AG10803 (cell line): ENCODE data around the gene GARRE1.

ENCODE experiments used
- DNase-seq: peaks from one replicate; pipeline ENCODE4 v3.0.0; 2010; ENCODE audit warnings: low read depth
- H3K4me3 ChIP-seq: 2 replicates; pipeline ENCODE4 v1.5.1; 2011; ENCODE audit warnings: mild to moderate bottlenecking, low read length, control low read depth
- CTCF ChIP-seq: conservative IDR thresholded peaks from 2 replicates; pipeline ENCODE4 v1.5.1; 2011; ENCODE audit warnings: mild to moderate bottlenecking, low read length, control low read depth, inconsistent platforms

GARRE1 gene

GRCh38 chr19:34282611-34283519 is 28.5 kb downstream of the GARRE1 start:
- no peak for TF ChIP-seq CTCF
- no peak for DNase-seq
- H3K4me3 ChIP-seq: no peak overlapping the region

DNA sequence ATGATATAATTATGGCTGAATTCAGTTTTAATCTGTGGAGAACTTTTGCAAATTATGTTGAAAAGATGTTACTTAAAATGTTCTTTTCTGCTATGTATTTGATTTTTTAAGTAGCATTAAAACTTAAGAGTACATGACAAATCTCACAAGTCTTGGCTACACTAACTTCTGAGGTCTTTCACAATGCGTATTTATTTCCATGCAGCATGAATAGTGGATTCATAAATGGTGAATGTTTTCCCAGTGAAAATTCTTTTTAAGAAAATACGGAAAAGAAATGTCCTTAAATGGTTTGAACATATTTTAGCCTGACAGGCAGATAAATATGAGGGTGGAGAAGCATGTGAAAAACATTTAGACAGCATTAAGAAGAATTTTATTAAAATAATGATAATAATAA is 30.2 kb downstream of the GARRE1 start:
- no peak for TF ChIP-seq CTCF
- H3K4me3 ChIP-seq: no peak overlapping the region
- DNase-seq: no peak

DNA sequence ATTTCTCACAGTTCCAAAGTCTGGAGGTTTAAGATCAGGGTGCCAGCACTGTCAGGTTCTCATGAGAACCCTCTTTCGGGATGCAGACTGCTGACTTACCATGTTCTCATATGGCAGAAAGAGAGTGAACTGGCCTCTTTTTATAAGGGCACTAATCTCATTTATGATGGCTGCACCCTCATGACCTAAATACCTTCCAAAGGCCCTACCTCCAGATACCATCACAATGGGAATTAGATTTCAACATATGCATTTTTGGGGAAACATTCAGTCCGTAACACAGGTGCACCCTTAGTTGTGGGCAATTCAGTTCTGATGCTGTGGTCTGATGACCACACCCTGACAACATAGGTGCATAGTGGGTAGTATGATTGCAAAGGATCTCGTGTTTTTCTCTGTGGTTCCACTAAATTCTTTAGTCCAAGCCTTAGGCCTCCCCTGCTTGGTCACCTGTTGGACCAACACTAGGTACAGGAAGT is 33.3 kb downstream of the GARRE1 start:
- no peak for TF ChIP-seq CTCF

DNA sequence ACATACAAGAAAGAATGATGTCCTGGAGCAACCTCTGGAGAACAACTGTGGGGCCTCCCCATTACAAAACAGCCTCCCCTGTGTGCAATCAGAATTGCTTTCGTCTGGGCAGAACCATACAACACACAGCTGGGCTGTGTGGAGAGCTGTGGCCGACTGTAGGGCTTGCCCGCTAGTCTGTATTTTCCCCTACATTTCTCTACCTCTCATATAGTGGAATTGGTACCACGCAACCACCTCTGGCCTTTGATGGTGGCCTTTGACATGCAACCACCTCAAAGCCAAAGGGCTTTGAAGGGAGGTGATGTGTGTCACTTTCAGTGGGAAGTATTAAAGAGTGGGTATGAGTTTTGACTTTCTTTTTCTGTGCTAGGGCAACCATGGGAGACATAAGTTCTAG is 34.0 kb downstream of the GARRE1 start:
- no peak overlapping the region for H3K4me3 ChIP-seq
- DNase-seq: no peak
- TF ChIP-seq CTCF: no peak

More for the DNA sequence above, 33.3 kb downstream of the GARRE1 start:
- H3K4me3 ChIP-seq: no peak overlapping the region
- DNase-seq: no peak

GRCh38 chr19:34291235-34291634 is 36.9 kb downstream of the GARRE1 start:
- no peak for TF ChIP-seq CTCF
- no peak for DNase-seq
- no peak overlapping the region for H3K4me3 ChIP-seq

DNA sequence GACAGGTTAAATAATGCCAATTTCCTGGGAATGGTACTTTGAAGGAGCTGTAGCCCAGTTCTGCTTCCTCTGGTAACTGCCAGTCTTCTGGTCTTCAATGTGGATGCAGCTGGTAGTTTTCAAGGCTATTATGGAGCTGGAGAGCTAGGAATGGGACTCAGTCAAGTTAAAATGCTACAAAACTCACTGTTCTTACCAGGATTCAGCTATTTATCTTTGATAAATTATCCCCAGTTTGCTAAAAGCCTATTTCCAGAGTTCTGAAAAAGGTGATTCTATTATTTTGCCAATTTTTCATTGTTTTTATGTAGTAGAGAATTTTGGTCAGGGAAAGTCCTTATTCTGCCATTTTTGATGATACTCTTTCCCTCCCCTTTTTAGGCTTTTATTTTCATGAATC is 40.7 kb downstream of the GARRE1 start:
- no peak for TF ChIP-seq CTCF
- H3K4me3 ChIP-seq: no peak overlapping the region
- no peak for DNase-seq

DNA sequence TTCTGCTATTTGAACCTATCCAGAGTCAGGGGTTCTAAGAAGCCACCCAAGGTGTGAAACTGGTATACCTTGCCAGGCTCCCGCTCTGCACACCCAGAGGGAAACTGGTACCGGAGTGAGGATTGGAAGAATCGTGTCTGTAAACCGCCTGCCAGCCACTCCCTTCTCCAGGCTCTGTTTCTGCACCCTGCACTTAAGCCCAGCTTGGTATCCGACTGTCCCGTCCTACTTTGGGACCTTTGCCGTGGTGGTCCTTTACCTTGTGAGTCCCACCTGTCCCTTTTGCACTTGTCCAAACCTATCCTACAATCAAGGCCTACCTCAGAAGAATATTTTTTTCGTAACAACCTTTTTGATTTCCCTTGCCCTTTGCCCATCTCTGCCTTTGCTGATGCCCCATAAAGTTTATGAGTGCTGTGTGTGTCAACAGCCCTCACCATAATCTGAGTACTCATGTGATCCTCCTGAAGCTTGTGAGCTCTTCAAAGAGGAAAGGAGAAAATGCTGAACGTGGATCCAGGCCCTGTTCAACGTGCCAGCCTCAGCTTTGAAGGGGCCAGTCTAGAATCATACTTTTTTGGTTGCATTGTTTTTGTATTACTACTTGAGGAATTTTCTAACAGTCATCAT is 44.7 kb downstream of the GARRE1 start:
- no peak for DNase-seq
- no peak overlapping the region for H3K4me3 ChIP-seq
- no peak for TF ChIP-seq CTCF
